Fibroblast of mammary gland (primary cell): ENCODE results near the gene EHMT1.
A peak's percentile ranks its signal among the peaks of the same experiment; 100 is the strongest.

Experiments
- DNase-seq: peaks from one replicate; pipeline ENCODE4 v3.0.0-alpha.2; 2010; ENCODE audit warnings: low read depth
- H3K4me3 ChIP-seq: 2 replicates; pipeline ENCODE4 v1.5.1; 2011; ENCODE audit warnings: low read depth, mild to moderate bottlenecking, low read length, moderate library complexity; ENCODE audit not compliant: control insufficient read depth
- TF ChIP-seq, protein P1 (sequence below): conservative IDR thresholded peaks from 2 replicates; pipeline ENCODE4 v1.5.1; 2011; ENCODE audit warnings: low read depth, low read length, inconsistent platforms; ENCODE audit not compliant: control insufficient read depth, insufficient read depth

The EHMT1 gene

GRCh38 chr9:137657606-137658005 is 38.8 kb downstream of the EHMT1 start:
- no peak overlapping the region for H3K4me3 ChIP-seq
- TF ChIP-seq, protein P1, sequence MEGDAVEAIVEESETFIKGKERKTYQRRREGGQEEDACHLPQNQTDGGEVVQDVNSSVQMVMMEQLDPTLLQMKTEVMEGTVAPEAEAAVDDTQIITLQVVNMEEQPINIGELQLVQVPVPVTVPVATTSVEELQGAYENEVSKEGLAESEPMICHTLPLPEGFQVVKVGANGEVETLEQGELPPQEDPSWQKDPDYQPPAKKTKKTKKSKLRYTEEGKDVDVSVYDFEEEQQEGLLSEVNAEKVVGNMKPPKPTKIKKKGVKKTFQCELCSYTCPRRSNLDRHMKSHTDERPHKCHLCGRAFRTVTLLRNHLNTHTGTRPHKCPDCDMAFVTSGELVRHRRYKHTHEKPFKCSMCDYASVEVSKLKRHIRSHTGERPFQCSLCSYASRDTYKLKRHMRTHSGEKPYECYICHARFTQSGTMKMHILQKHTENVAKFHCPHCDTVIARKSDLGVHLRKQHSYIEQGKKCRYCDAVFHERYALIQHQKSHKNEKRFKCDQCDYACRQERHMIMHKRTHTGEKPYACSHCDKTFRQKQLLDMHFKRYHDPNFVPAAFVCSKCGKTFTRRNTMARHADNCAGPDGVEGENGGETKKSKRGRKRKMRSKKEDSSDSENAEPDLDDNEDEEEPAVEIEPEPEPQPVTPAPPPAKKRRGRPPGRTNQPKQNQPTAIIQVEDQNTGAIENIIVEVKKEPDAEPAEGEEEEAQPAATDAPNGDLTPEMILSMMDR, result no peak
- no peak for DNase-seq

DNA sequence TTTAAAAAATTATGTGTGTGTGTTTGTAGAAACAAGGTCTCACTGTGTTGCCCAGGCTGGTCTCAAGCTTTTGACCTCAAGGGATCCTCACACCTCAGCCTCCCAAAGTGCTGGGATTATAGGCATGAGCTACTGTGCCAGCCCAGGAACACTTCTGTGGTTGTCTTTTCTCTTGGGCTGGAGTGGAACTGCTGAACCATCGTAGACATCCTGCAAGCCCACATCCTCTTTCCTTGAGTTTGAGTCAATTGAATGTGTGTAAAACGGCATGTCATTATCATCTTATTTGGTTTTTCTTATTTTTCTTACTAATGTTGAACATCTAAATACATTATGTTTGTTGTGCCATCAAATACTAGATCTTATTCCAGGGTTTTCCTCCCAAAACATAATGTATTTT is 40.0 kb downstream of the EHMT1 start:
- H3K4me3 ChIP-seq, result no peak overlapping the region
- TF ChIP-seq, protein P1, result no peak
- no peak for DNase-seq

DNA sequence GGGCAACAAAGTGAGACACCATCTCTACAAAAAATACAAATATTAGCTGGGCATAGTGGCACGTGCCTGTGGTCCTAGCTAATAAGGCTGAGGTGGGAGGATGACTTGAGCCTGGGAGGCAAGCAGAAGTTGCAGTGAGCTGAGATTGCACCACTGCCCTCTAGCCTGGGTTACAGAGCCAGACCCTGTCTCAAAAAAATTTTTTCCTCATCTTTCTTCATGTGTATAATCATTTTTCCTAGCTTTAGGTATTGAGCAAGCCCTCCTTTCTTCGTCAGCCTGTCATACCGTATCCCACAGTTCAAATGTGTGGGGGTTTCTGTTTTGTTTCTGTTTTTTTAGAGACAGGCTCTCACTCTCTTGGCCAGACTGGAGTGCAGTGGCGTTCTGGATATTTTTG is 41.3 kb downstream of the EHMT1 start:
- peak; percentile 38 for DNase-seq
- H3K4me3 ChIP-seq, result no peak overlapping the region
- TF ChIP-seq, protein P1, result no peak

GRCh38 chr9:137663584-137663983 is 44.8 kb downstream of the EHMT1 start:
- TF ChIP-seq, protein P1, result no peak
- no peak for DNase-seq

GRCh38 chr9:137664676-137665075 is 45.9 kb downstream of the EHMT1 start:
- no peak overlapping the region for H3K4me3 ChIP-seq
- DNase-seq, result no peak
- TF ChIP-seq, protein P1, result no peak

More at GRCh38 chr9:137663584-137663983, 44.8 kb downstream of the EHMT1 start:
- no peak overlapping the region for H3K4me3 ChIP-seq

- no peak overlapping the region for H3K4me3 ChIP-seq
- no peak for DNase-seq
- TF ChIP-seq, protein P1, result no peak
Observed at GRCh38 chr9:137665226-137665625, 46.4 kb downstream of the EHMT1 start.
